ENCODE data around the gene MT1HL1. TPM values are rescaled to one million over a fixed set of nuclear protein-coding genes. Genes with fewer than 3 reads are reported as not detected.

The MT1HL1 gene
- not detected in 5 replicates for total RNA-seq (2022; extraction: Qiagen RNA extraction)

DNA sequence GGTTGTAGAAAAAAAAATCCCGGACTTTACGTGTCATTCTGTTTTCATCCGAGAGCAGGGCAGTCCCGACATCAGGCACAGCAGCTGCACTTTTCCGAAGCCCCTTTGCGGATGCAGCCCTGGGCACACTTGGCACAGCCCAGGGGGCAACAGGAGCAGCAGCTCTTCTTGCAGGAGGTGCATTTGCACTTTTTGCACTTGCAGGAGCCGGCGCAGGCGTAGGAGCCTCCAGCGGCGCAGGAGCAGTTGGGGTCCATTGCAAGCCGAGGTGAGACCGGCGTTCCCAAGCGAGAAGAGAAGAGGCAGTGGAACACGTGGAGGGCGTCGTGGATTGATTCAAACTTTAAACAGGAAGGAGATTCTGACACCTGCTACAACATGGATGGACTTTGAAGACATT is at the start of gene MT1HL1:
TSS of gene MT1HL1 (minus strand) at position 326 of the 400 bp plus-strand sequence. CDS start at position 257, 69 bp downstream.

DNA sequence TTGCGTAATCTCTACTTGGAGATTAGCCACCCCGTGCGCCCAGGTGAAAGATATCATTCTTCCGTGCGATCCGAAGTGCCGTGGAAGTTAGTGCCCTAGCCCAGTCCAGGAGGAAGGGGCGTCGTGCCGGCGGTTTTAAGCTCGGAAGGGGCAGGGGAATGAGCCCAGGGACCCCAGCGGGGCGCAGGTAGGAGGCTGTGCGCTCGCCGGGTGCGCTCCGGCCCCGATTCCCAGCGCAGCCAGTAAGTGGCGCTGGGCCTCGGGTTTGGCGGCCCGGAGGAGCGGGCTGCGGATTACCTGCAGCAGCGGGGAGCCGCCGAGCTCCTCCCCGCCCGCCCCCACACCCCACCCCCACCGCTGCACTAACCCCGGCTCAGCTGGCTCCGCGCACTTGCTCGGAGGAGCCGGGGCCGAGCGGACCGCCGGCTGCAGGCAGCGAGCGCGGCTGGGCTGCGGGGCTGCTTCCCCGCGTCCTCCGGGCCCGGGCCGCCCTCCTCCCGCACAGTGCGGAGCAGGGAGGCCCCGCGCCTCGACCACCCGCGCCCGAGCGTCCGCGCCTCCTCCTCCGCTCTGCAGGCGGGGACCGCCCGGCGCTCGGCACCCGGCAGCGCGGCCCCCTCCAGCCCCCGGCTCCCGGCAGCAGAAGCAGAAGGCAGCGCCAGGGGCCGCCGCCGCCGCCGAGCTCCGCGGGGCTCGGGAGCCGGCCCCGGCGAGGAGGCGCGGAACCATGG is 37.7 kb upstream of the MT1HL1 start, which contains the start of gene RYR2:
TSS of gene RYR2 (plus strand) at position 390 of the 731 bp plus-strand sequence. CDS start at position 728, 338 bp downstream.

Other genes with a start within 250 kb of the MT1HL1 start
- gene MTR, start 209.1 kb downstream of the MT1HL1 start, total RNA-seq (2022; extraction: Qiagen RNA extraction): 4.2 to 7.2 TPM (median 6.1 TPM) in 5 replicates
- 0.01 to 0.09 TPM (median 0.02 TPM) in 5 replicates for gene RYR2, start 37.7 kb upstream of the MT1HL1 start, total RNA-seq (2022; extraction: Qiagen RNA extraction)